CD4-positive, alpha-beta T cell treated with Interleukin-4 for 4 hours (primary cell): ENCODE measurements around the gene PEX5.
"Not testable (repeated sequence)": the region's sequence is repeated elsewhere in the genome, so short reads cannot be mapped to it uniquely, and the experiment has no call there.

ENCODE experiments used
- DNase-seq: peaks from one replicate; pipeline ENCODE4 v3.0.0-alpha.2; 2020

Gene PEX5

DNA sequence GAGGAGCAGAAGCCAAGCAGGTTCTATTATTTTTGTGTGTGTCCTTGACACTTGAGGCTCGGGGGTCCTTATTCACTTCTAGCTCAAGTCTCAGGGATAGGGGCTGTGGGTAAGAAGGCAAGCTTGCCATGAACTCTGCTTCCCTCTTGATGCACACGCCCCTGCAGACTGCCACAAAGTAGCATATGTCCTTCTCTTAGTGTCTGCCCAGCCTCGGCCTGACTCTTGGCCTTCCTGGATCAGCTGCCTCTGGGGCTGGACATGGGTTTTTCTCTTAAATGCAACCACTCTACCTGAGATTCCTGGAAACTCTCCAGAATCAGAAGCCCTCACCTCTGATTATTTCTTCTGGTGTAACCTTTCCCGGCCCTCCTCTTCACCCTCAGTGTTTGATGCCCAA, 28.2 kb upstream of the PEX5 start:
- no peak for DNase-seq

DNA sequence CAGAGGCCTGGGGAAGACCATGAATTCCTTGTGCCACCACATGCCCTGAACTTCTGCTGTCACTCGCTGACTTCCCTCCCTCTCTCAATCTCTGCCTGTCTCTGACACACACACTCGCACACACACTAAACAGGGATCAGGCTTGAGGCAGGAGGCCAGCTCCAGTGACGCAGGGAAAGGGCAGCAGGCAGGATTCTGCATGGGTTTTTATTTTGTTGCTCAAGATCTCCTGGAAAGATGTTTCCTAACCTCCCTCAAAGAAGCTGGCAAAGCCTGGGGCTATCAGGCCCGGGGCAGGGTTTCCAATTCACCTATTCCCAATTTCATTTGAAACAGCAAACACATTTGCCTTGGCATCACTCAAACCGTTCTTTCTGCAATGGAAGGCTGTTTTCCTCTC, 27.7 kb upstream of the PEX5 start:
- no peak for DNase-seq

DNA sequence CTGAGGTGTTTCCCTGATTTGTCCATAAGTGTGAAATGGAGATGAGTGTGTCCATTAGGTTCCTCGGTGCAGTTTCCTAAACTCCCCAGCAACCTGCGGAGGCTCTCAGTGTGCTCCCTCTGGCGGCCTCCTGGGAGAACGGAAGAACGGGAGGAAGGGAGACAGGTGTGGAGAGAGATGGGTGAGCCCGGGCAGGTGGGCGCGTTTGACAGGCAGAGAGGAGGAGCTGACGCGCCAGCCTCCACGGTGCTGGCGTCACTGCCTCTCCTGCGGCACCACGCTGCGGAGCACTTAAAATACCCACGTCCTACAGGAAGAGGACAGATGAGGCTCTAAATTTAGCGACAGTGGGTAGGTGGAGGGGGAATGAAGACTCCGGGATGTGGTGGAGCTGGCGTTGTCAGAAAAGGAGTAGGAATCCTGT, 26.8 kb upstream of the PEX5 start:
- DNase-seq, result peak; percentile 2

DNA sequence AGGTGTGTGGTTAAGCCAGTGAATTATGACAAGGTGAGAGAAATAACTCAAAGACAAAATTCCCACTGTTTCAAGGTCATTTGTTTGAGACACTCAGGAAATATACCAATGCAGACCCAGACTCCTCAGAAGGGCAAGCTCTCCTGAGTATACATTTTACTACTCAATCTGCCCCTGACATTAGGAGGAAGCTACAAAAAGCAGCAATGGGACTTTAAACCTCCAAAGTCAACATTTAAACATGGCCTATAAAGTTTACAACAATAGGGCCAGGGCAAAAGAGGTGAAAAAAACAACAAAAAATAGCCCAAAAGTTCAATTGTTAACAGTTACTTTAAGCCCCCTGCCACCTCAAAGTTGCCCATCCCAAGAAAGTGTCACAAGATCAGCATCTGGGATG, 19.5 kb upstream of the PEX5 start:
- no peak for DNase-seq

DNA sequence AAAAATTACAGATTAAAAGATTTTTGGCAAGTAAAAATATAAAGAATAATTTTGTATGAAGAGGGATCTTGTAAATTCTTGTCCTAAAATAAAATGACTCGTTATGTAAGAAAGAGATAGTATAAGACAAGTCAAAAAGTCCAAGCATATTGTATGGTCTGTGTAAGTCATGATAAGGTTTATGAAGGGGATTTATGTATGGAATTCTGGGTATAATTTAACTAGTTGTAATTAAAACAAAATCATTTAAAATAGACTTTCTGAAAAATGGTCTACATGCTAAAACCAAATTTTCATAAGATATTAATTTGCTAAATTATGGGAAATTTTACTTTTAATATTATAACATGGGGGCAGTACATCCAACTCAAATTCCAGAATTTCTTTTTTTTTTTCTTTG, 17.6 kb upstream of the PEX5 start:
- DNase-seq, result no peak

DNA sequence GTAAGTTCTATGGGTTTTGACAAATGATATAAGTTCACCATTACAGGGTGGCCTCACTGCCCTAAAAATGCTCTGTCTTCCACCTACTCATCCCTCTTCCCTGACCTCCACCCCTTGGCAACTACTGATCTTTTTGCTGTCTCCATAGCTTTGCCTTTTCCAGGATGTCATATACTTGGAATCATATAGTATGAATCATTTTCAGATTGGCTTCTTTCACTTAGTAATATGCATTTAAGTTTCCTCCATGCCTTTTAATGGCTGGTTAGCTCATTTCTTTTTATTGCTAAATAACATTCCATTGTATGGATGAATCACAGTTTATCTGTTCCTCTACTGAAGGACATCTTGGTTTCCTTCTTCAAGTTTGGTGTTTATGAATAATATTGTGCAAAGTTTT, 14.0 kb upstream of the PEX5 start:
- DNase-seq, result no peak

DNA sequence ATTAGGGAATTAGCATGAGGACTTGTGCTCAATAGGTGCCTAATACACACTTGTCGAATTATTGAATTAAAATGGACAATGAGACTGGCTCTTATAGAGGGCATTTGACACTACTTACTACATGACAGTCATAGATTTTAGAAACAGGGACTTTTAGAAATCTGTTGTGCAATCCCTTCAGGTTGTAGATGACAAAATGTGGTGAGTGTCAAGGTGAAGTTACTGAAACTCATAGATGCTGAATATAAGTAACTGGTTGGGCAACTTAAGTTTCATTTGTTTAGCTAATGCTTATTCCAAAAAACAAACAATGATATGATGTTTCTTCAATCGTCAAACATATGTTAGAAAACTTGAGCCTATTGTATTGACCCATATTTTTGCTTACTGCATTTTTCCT, 12.9 kb upstream of the PEX5 start:
- DNase-seq, result no peak

DNA sequence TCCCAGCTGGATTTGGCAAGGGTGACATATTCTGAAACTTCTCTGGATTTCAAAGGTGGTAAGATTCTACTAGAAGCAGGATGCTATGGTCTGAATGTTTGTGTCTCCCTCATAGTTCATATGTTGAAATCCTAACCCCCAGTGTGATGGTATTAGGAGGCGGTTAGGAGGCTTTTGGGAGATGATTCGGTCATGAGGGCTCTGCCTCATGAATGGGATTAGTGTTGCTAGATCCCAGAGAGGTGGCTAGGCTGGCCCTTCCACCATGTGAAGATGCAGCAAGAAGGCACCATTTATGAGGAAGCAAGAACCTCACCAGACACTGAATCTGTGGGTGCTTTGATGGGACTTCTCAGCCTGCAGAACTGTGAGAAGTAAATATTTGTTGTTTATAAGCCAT, 11.0 kb upstream of the PEX5 start:
- DNase-seq, result no peak

DNA sequence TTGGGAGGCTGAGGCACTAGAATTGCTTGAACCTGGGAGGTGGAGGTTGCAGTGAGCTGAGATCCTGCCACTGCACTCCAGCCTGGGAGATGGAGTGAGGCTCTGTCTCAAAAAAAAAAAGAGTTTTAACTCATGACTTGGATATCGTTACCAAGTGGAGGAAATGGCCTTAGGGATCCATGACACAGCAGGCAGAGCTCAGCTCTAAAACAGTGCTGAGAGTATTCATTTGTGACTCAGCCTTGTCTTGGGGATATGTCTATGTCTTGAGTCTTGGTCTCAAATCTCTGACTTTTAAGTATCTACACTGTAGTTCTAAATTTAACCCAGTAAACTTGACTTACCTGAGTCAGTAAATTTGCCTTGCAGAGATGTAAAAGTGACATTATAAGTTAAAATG, 8.8 kb upstream of the PEX5 start:
- DNase-seq, result no peak

DNA sequence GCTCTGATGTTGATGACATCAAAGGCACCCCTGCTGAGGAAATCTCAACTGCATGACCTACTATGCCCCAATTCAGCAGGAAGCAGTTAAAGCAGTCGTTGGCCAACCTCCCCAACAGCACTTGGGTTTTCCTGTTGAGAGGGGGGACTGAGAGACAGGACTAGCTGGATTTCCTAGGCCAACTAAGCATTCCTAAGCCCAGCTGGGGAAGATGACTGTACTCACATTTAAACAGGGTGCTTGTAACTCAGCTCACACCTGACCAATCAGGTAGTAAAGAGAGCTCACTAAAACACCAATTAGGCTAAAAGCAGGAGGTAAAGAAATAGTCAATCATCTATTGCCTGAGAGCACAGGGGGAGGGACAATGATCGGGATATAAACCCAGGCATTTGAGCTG, 3.4 kb upstream of the PEX5 start:
- DNase-seq, result not testable (repeated sequence)

DNA sequence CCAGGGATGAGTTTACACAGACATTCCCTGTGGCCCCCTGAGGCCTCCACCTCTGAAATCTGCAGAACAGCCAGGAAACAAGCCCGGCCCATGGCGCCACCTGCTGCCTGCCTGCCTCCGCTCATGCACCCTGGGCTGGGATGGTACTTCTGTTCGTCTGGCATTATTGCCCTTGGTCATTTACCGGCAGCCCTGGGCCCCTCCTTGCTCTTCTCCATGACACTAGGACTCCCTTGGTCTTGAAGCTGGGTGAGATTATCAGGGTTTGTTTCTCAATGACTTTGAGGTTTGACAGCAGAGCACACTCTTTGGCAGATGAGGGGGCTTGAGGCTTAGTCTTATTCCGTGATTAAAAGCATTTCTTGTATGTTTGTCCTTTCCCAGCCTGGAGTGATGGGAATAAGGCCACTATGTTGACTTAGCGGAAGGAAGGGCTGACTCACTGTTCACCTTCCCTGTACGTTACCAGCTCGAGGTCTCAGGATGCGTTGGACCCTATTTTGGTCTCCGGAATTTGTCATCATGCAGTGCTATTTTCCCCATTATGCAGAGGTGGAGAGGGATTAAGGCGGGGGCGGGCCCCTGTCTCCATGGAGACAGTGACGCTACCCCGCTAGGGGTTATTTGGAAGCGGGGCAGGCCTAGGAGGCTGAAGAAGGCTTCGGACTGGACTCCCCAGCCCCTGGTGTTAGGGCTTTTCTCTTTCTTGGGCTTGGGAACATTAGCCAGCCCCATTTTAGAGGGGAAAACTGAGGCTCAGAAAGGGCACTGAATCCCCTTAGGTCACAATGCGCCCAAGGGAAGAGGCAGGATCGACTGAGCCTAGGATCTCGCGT, 706 bp upstream of the PEX5 start:
- peak; percentile 51 for DNase-seq

DNA sequence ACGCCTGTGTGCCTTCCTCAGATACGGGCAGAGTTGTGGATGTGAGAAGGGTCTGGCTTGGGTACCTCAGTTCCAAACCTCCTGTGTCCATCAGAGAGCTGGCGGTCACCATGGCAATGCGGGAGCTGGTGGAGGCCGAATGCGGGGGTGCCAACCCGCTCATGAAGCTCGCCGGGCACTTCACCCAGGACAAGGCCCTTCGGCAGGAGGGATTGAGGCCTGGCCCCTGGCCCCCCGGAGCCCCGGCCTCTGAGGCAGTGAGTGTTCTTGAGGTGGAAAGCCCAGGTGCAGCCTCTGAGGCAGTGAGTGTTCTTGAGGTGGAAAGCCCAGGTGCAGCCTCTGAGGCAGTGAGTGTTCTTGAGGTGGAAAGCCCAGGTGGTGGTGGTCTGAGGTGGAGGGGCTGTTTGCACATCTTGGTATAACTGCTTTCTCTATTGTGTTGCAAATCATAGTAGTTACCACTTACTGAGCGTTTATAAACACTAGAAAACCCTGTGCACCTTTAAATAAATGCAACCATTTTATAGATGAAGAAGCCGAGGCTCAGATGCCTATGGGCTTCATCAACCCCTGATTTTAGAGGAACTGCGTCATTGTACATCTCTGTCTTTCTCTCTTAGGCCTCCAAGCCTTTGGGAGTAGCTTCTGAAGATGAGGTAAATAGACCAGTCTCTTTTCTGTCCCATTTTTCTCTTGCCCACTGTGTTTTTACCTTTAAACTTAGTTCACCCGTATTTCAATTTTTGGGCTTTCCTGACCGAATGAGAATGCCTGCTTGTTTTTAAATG, 976 bp downstream of the PEX5 start:
- DNase-seq, result no peak

DNA sequence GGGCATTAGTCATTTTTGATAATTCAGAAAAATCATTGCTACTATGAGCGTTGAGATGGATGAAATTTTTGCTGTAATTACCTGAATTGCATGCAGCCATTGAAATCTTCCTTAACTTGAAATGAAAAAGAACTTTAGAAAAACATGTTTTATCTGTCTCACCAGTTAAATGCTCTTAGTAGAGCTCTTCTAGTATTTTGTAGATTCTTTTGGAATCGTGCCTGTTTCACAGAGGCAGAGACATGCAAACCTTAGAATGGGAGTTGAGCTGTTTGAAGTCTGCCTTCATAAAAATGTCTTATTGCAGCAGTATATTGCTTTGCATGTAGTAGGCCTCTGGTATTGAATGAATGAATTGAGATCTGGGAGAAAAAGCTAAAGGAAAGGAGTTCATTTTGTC, 4.2 kb downstream of the PEX5 start:
- no peak for DNase-seq

DNA sequence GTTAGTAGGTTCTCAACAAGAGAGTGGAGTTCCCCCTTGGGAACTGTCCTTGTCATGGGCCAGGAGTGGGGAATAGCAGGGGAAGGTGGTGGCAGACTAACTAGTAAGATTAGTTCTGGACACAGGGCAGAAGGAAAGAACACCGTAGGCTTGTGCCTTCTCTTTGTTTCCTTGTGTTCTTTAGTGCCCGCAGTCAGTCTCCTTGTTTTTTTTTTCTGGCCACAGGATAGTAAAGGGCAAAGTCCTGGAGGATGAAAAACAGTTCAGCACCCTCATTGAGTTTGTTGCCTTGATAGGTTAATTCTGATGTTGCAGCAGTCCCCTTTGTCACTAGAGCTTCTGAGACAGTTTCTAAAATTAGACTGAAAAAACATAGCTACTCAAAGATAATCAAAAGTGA, 8.4 kb downstream of the PEX5 start:
- DNase-seq, result no peak

DNA sequence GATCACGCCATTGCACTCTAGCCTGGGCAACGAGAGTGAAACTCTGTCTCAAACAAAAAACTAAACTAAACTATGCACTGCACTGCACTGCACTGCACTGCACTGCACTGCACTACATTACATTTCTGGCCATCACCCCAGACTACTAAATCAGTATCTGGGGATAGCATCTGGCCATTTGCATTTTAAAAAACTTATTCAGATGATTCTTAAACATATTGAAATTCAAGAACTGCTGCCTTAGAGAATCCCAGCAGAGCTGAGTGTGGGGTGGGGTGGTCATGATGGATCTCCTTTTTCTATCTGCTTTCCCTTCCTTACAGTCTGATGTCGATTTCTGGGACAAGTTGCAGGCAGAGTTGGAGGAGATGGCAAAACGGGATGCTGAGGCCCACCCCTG, 13.6 kb downstream of the PEX5 start:
- DNase-seq, result no peak

DNA sequence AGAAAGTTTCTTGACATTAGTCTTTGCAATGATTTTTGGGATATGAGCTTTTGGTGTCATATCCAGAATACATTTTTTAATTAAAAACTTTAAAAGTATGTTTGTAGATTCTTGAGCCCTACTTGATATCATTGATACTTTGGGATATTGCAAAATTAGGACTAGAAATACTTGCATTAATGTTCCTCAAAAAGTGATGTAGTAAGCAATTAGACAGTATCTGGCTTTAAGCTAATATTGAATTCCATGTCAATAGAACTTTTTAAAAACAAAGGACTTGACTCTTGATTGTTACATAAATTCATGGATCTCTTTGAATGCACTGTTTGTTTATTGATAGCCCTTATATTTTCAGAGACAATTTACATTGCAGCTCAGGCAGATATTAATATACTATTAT, 15.6 kb downstream of the PEX5 start:
- DNase-seq, result no peak

DNA sequence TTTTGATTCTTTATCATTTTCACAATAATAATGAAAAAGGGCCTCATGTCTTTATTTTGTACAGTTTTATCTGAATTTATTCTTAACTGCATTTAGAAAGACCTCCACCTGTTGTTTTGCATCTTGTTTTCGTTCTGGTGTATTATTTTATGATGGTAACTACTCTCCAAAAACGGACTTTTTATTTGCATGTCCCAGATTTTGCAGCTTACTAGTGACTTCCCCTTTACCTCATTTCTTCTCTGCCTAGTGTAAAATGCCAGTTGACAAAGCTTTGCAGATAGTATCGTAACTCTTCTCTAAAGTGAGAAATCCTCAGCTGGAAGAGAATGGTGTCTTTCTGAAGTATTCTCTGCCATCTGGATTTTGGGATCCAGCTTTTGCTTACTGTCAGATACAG, 17.2 kb downstream of the PEX5 start:
- no peak for DNase-seq

DNA sequence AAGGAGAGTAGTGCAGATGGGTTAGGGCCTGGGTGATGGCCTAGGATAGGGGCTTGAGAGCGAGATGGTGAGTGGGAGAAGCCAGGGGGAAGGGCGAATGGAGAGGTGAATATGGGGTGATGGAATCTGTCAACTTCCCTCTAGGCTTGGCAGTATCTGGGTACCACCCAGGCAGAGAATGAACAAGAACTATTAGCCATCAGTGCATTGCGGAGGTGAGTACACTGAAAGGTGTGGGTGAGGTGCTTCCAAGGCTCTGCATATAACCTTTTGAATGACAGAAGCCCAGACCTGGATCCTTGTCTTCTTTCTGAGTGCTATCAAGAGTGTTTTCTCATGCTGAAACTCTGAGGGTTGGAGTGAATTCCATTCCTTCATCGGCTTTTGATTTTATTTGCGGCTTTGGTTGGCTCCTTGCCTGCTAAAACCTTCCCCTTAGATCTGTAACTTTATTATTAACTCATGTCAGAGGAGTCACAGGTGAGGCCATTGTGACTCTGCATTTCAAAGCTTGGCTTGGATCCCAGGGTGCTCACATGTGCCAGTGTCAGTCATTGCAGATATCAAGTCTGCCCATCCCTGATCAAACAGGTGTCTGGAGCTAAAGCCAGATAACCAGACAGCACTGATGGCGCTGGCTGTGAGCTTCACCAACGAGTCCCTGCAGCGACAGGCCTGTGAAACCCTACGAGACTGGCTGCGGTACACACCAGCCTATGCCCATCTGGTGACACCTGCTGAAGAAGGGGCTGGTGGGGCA, 18.6 kb downstream of the PEX5 start:
- no peak for DNase-seq

DNA sequence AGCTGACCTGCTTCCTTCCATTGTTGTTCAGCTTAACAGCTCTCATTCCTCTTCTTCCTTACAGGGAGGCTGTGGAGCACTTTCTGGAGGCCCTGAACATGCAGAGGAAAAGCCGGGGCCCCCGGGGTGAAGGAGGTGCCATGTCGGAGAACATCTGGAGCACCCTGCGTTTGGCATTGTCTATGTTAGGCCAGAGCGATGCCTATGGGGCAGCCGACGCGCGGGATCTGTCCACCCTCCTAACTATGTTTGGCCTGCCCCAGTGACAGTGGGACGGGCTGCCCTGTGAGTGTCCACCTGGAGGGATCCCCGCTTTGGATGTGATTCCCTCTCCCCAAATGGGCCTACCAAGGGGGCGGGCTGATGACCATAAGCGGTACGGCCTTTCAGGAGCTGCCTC, 20.5 kb downstream of the PEX5 start:
- DNase-seq, result no peak

DNA sequence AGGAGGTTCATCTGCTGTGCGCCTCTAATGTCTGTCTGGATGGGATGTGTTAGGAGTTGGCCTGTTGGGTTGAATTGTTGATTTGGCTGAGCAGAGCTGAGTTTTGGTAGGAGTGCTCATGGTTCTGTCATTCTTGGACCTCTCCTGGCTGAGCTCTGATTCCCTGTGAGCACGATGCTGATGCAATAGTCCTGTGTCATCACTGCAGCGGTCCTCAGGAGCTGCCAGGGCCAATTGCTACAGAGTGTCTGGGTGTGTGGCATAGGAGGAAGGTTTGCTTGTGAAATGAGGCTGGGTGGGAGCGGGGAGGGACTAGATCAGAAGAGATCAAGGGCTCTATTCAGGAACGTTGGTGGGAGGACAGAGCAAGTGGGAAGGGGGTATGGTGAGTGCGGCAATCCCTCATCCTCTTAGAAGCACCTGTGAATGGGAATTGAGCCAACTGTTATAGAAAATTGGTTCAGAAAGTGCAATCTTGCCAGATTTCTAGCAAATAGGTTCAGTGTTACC, 21.2 kb downstream of the PEX5 start:
- DNase-seq, result no peak

DNA sequence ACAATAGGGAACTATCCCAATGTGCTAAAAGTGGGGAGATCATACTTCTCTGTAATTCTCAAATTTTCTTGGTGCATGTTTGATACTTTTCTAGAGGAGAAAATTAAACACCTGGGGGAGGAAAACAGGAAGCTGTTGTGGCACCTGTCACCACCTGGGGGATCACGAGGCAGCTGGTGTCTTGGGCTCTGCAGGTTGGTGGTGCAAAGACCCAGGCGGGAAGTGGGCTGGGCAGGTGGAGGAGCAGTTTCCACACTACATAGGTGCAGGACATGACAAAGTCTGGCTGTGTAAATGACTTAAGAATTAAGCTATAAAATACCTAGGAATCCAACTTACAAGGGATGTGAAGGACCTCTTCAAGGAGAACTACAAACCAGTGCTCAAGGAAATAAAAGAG, 23.2 kb downstream of the PEX5 start:
- DNase-seq, result no peak

DNA sequence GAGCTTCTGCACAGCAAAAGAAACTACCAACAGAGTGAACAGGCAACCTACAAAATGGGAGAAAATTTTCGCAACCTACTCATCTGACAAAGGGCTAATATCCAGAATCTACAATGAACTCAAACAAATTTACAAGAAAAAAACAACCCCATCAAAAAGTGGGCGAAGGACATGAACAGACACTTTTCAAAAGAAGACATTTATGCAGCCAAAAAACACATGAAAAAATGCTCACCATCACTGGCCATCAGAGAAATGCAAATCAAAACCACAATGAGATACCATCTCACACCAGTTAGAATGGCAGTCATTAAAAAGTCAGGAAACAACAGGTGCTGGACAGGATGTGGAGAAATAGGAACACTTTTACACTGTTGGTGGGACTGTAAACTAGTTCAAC, 24.3 kb downstream of the PEX5 start:
- DNase-seq, result not testable (repeated sequence)

DNA sequence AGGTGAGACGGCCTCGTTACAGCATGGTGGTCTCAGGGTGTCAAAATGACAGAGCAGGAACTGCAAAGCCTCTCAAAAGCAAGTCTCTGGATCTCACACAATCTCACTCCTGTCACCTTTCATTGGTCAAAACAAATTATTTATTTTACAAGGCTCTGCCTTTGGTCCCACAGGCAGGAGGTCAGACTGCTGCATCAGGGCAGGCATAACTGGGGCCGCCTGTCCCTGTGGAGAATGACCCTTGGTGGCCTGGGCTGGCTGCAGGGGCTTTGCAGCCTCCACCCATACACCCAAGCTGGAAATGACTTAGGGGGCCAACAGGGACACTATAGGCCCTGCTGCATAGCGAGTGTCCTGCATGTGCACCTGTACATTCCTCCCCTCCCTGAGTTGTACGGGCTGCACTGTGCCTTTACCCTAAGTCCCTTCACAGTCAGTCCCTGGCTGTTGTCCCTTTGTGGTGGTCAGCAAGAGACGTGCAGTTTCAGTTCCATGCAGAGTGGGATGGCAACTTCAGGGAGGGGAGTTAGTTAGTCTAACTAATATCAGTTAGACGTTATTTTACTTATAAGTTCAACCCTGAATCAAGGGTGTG, 28.1 kb downstream of the PEX5 start:
- DNase-seq, result no peak
